ENCODE measurements around the gene P2RX6.
A peak's percentile ranks its signal among the peaks of the same experiment; 100 is the strongest.
"Not testable (repeated sequence)": the region's sequence is repeated elsewhere in the genome, so short reads cannot be mapped to it uniquely, and the experiment has no call there.

The P2RX6 gene

DNA sequence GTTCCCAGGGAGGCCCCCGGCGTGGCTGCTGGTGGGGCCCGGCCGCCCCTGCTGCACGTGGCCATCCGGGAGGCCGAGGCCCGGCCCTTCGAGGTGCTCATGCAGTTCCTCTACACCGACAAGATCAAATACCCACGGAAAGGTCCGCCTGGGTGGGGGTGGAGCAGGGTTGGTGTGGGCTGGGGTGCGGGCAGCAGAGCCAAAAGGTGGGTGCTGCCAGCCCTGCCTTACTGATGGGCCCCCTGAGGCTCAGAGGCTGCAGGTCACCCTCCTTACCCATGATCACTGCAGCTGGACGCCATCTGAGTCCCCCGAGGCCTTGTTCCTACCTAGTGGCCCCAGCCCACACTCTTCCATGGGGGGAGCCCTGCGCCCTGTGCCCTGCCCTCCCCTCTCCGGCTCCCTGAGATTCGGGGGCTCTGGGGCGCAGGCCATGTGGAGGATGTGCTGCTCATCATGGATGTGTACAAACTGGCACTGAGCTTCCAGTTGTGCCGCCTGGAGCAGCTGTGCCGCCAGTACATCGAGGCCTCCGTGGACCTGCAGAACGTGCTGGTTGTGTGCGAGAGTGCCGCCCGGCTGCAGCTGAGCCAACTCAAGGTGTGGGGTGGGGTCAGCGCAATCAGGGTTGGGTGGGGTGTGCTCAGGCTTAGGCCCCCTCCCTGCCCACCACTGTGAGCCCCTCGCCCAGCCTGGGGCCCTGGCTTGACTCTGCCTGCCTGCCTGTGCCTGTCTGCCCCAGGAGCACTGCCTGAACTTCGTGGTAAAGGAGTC lies 20.6 kb upstream of the P2RX6 start:
- no peak for DNase-seq (ENCODE audit: low read depth in 2 of 2, low spot score in 1 of 2)

DNA sequence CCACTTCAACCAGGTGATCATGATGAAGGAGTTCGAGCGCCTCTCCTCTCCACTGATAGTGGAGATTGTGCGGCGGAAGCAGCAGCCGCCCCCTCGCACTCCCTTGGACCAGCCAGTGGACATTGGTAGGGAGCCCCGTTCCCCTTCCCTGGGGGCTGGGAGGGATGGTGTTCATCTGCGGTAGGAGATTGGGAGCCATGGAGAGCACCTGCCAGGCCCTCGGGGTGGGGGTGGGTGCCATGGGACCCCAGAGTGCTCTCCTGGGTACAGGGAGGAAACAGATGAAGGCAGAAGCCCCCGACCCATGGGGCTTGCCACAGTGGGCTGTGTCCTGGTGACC lies 20.1 kb upstream of the P2RX6 start:
- no peak for DNase-seq (ENCODE audit: low read depth in 2 of 2, low spot score in 1 of 2)

DNA sequence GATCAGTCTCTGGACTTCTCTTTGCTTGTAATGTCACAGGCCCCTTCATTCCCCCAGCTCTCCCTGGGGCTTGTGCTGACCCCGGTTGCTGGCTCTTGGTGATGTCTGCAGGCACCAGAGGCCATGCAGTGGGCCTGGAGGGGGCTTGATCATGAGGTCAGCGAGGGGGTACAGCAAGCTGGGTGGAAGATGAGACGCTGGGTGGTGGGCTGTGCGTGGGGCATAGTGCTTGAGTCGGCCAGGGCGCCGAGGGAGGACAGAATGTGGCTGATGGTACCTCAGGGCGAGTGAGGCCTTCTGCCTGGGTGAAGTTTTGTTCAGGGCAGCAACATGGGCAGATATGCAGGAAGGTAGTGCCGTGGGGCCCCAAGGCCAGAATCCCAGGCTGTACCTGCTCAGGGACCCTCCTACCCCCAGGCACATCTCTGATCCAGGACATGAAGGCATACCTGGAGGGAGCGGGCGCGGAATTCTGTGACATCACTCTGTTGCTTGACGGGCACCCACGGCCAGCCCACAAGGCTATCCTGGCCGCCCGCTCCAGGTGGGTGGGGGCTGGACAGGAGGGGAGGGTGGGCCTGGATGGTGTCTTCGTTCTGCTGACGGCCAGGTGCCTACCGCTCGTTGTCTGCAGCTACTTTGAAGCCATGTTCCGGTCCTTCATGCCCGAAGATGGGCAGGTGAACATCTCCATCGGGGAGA lies 19.5 kb upstream of the P2RX6 start:
- no peak for DNase-seq (ENCODE audit: low read depth in 2 of 2, low spot score in 1 of 2)

DNA sequence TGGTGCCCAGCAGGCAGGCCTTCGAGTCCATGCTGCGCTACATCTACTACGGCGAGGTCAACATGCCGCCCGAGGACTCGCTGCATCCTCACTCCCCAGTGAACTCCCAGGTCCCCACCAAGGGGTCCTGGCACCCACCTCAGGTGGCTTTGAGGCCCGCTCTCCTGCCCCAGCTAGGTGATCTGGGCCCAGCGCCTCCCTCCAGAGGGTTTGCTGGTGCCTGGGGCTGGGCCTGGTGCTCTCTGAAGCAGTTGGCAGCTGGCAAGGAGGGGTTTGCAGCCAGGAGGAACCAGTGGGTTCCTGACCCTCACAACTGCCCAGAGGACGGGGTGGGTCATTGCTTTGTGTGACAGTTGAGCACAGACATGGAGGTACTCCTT lies 18.9 kb upstream of the P2RX6 start:
- no peak for DNase-seq (ENCODE audit: low read depth in 2 of 2, low spot score in 1 of 2)

DNA sequence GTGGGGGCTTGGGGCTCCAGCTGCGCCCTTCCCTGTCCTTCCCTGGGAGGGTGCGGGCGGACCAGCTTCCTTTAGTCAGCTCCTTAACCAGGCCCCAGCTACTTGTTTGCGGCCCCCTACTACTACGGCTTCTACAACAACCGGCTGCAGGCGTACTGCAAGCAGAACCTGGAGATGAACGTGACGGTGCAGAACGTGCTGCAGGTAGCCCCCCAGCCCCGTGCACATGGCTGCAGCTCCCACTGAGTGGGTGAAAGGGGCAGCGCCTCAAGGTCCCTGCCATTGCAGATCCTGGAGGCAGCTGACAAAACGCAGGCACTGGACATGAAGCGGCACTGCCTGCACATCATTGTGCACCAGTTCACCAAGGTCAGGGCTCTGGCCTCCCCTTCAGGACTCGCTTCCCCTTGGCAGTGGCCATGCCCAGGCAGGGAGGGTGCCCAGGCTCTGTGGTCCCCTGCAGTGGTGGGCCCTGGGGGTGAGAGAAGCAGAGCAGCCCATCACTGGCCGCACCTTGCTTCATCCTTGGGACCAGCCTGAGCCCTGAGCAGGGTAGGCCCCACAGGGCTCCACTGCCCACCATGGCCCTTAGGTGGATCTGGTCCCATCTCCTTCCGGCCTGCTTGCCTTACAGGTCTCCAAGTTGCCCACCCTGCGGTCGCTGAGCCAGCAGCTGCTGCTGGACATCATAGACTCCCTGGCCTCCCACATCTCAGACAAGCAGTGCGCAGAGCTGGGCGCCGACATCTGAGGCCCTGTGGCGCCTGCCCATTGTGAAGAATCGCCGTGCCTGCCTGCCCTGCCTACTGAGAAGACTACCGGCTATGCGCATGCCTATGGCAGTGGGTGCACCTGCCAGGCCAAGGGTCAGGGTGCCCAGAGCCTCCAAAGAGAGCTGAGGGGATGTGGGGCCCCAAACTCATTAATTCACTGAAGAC lies 18.1 kb upstream of the P2RX6 start:
- DNase-seq (ENCODE audit: low read depth in 2 of 2, low spot score in 1 of 2), result no peak

DNA sequence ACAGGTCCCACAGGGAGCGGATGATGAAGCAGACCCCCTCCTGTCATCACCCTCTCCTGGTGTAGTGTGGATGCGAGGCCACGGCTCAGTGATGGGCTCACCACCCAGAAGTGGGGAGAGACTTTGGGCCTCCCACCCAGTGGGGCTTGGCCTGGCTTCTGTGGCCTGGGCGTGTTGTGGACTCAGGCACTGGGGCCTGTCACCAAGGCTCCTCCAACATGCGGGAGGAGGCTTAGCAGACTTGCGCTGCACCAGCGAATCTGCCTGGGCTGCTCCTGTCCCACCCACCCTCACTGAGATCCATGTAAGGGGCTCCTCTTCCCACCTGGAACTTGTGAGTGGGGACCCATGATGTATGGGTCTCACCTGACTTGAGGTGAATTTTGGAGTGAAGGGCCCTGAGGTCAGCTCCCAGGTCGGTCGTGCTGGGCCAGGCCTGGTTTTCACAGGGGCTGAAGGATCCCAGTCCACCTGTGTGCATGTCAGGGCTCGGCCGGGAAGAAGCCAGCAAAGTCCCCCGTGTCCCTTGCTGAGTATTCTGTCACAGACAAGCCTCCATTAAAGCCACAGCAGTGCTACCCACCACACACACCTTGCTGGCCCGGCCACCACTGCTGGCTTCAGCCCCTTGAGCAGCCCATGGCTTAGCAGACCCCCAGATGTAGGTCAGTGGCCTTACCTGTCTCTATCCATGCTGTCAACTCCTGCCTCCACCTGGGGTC lies 17.3 kb upstream of the P2RX6 start:
- no peak for DNase-seq (ENCODE audit: low read depth in 2 of 2, low spot score in 1 of 2)

DNA sequence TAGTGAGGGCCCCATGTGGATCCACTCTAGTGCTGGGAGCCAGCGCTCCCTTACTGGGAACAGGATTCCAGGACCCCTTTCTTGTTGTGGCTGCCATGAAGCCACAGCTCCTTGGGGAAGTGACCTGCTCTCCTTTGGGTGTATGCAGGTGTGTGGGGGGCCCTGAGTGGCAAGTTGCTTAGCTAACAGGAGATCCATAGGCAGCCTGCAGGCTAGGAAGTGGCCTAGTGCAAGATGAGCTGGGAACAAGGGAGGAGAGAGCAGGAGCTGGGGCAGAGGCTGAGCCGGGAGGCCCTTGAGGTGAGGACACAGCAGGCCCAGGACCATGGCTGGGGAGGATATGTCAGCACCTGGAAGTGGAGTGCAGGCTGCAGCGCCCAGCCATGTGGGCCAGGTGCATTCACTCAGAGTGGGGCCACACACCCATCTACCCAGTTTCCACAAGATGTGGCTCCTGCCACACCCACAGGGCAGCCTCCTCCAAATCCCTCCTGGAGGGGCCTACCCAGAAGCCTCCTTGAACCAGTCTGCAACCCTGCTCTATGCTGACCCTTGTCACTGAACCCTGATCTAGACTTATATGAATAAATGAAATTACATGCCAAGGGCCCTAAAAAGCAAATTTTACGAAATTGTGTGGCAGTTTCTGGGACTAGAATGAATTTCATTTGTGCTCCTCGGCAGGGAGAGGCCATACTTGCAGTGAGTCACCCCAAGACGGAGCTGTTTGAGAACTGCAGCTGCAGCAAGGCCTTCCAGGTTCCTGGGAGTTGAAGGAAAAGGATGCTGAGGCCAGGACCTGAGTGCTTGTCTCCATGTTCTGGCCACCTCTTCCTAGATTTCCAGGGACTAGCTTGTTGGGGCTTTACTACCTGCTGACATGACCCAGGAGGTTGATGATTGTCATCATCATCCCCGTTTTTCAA lies 16.3 kb upstream of the P2RX6 start:
- DNase-seq (ENCODE audit: low read depth in 2 of 2, low spot score in 1 of 2), result no peak

DNA sequence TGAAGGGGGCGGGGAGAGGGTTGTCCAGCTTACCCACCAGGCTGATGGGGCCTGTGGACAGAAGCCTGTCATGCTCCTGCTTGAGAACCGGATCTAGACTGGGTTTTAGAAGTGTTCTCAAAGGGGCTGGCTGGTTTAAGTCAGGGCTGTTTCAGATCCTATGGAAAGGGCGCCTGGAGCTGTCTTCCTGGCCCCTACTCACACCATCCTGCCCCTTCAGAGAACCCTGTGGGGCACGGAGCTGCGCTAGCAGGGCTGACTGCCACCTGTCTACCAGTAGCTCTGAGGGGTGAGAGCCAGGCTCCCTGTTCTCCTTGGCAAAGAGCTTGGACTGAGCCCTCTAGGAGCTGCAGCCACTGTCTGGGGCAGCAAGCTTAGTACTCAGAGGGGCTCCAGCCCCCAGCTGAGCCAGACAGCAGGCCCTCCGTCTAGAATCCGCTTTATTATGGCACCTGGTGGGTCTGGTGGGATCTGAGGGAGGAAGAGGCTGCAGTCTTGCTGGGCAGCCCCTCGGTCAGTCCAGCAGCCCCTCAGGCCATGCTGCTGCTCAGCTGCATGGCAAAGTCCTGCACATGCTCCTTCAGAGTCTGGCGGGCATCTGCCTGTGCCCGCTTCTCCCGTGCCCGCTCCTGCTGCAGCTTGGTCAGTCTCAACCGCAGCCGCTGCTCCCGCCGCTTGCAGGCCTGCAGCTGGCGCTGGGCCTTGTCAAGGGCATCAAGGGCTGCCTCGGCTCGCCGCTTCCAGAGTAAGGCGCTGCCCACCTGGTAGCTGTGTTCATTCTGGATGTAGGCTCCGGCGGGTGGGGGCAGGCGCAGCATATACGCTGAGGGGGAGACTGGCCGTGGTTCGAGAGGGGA lies 15.4 kb upstream of the P2RX6 start:
- no peak for DNase-seq (ENCODE audit: low read depth in 2 of 2, low spot score in 1 of 2)

DNA sequence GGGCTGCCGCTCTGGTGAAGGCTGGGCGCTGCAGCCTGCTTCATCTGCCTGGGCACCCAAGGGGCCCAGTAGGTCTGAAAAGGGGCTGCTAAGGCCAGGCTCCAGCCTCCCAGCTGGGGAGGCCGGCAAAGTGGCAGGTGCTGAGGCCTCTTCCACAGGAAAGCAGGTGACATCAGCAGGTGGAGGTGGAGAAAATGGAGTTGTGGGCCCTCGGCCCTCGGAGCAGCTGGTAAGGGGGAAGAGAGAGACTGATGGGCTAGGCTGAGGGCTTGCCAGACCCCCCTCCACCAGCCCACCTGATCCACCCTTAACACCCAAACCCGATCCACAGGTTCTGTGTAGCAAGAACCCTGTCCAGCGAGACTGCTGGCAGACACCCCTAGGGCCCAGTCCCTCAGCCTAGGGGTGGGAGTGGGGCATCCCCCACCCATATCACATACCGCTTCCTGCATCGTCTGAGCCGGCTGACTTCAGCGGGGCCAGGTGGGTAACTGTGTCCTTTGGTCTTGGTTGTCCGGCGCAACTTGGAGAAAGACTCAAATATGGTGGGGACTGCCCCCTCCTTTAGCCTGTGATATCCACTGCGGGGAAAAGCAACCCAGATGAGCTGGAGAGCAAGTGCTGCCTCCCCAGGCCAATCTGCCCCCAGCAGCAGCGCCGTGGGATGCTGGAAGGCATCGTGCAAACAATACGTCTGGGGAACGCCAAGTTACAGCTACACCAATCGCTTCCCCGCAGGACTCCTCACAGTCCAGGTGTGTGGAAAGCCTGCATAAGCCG lies 14.6 kb upstream of the P2RX6 start:
- no peak for DNase-seq (ENCODE audit: low read depth in 2 of 2, low spot score in 1 of 2)

DNA sequence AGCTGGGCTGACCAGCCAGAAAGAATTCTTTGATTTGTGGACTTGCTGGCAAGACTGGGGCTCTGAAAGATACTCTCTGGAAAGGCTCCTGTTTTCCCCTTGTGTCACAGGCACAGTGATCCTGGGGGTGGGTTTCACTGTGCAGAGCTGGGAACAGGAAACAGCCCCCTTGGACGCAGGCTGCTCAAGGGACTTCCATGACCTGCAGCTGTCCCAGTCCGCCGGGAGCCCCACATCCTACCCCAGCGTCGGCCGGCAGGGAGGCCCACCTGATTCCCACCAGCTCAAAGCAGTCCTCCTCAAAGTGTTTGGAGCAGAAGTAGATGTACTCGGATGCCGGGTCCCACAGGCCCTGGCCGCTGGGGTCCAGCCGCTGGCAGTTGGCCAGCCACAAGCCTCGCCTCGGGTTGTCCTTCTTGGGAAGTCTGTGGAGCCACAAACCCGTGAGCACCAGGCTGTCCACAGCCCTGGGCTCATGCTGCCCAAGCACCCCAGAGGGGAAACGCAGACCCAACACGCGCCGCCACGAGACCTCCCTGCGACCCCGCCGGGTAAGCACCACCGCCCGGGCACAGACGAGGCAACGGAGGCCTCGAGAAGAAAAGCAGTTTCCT lies 13.9 kb upstream of the P2RX6 start:
- no peak for DNase-seq (ENCODE audit: low read depth in 2 of 2, low spot score in 1 of 2)

DNA sequence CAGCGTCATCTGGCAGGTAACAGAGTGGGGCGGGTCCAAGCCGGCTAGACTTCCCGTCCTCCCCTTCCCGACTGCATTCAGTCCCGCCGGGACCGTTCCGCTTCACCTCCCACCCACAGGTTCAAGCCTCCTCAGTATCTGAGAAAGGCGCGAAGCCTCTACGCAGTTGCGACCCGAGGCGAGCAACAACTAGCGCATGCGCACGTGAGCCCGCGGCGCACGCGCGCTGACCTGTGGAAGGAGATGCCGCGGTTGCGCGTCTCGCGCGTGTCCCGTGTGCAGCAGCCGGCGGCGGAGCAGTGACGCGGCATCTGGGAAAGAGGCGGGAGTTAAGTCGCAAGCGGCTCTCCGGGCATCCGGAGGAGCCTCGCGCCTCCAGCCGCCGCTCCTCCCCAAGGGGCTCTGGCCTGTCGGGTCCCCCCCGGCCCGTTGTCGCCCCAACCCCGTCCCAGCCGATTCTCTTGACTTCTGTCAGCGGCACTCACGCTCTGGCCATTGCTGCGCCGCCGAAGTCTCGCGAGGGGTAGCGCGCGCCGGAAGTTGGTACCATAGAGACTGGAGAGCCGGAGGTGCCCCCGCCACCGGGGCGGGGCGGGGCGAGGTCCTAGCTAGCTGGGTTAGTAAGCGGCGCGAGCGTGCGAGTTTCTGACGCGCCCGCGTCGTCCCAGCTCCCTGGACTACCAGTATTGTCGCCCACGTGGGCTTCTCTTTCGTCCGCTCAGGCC lies 13.2 kb upstream of the P2RX6 start, which contains the start of gene THAP7:
TSS of gene THAP7 (minus strand) at position 518 of the 725 bp plus-strand sequence. CDS start at position 311, 207 bp downstream.
- DNase-seq (ENCODE audit: low read depth in 2 of 2, low spot score in 1 of 2), result peak; percentile 92 to 96

DNA sequence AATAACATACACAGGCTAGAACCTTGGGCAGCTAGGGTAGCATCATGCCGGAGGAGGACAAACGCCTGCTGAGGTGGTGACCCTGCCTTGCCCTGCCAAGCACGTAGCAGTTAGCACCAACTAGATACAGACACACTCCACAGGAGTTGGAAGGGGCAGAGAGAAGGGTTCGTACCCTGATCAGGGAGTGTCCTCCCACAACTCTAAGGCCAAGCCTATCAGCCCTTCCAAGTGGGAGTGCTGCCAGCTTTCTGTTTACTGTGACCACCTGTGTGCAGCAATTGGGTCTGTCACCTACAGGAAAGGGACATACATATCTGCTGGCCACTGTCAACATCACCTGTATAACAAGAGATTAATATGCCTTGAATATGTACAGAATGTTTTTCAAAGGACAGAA lies 11.2 kb upstream of the P2RX6 start:
- DNase-seq (ENCODE audit: low read depth in 2 of 2, low spot score in 1 of 2), result no peak

DNA sequence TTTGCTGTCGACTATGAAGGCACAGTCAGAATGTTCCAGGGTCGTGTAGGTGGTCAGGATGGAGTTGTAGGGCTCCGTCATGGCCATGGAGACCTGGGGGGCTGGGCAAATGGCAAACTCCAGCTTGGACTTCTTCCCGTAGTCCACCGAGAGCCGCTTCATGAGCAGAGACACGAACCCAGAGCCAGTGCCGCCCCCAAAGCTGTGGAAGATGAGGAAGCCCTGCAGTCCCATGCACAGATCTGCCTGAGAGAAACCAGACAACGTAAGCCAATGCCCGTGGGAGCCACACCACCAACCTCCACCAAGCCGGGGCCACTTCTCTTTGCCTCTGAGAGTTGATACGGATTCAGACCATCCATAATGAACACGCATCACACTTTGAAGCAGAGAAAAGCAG lies 5.8 kb upstream of the P2RX6 start:
- not testable (repeated sequence) for DNase-seq (ENCODE audit: low read depth in 2 of 2, low spot score in 1 of 2)

DNA sequence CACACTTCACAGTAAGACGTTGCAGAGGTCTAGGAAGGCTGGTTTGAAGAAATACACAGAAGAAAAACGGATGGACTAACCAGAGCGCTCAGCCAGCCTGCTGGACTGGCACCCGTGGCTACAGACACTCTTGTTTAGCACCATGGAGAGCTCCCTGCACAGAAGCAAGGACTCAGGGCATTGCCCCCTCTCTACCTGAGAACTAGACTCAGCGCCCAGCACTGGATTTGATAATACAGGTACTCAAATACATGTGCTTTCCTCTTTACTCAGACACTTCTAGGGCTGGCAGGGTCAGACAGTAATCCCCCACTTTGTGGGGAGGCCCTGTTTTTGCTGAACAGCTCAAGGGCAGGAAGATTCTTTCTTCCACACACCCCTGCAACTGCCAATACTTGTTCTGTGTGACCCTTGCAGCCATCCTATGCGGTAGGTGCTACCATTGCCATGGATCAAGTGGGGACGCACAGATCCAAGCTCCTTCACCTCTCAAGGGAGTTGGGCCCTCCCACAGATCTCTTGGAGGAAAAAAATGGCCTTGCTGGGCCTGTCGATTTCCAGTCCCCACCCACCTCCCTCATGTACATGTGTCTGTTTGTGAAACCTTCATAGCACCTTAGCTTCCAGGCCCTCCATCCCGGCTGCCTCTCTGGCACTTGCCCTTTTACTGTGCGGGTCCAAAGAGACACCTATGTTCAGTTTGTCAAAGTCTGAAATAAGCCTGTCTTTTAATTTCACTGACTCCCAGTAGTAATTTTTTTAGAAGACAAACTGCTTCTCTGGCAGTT lies 5.1 kb upstream of the P2RX6 start:
- DNase-seq (ENCODE audit: low read depth in 2 of 2, low spot score in 1 of 2), result no peak

DNA sequence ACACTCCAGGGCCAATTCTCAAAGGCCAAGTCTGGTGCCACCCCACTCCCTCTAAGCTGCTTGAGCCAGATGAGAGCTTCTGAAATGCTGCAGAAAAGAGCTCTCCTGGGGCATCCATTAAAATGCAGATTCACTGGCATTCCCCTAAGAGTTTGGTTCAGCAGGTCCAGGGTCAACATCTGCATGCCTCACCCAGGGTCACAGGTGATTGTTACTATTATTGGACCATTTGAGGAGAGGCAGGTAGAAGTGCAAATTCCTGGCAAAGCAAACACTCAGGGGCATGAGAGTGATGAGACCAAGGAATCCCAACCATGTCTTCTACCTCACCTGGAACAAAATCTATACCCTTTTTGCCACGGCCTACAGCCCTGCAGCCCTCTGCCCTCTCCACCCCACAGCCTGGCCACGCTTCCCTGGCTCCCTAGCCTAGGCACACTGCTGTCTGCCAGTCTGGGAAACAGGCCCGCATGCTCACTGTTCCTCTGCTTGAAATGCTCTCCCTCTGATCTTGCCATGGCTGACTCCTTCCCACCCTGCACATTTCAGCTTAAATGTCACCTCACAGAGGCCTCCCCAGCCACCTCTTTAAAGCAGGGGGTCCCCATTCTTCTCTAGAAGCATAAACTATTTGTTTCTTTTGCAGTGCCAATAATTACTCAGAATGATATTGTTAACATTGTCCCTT lies 4.4 kb upstream of the P2RX6 start:
- DNase-seq (ENCODE audit: low read depth in 2 of 2, low spot score in 1 of 2), result no peak

Data from stimulated activated CD8-positive, alpha-beta memory T cell treated with anti-CD3 and anti-CD28 coated beads, Interleukin-4, amount 100 ng/mL, for 4 hours (primary cell).